Measurements from ENCODE around the gene SNF8. TPM values are rescaled to one million over a fixed set of nuclear protein-coding genes. Genes with fewer than 3 reads are reported as not detected.

The SNF8 gene
- total RNA-seq, 1 donor from 2014 or later, result 168 TPM

DNA sequence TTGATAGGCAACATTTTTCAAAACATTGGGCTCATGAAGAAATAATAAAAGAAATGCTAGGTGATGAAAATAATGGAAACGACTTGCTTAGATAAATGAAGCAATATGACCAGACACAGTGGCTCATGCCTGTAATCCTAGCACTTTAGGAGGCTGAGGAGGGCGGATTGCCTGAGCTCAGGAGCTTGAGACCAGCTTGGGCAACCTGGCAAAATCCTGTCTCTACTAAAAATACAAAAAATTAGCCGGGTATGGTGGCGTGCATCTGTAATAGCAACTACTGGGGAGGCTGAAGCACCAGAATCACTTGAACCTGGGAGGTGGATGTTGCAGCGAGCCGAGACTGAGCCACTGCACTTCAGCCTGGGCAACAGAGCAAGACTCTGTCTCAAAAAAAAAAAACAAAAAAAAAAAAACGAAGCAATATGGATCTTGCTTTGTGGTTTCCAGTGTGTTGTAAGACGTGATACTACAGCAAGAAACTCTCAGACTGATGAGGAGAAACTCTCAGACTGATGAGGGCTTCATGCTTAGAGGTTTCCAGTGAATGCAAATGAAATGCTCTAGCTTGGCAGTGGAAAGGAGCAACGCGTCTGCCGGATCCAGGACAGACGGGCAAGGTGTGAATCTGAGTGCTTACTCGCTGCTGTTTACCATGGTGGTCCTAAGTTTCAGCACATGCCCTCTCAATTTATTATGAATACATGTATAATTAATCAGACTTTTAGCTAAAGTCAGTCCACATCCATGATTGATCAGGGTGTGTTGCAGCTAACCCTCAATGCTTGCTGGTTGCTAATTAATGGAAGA, 41.0 kb upstream of the SNF8 start:
- Histone ChIP-seq H3K4me3 (ENCODE audit: insufficient read depth, low read depth, low read length) (no peak overlapping the region), H3K4me2 (ENCODE audit: low read length) (no peak overlapping the region), H3K4me1 (ENCODE audit: insufficient read depth, low read length) (no peaks in the 10 kb centered on the region), H3K9ac (ENCODE audit: low read length) (no peak overlapping the region), H3K27me3 (ENCODE audit: insufficient read depth, low read length) (peaks cover 22% of the 10 kb centered on the region), H4K20me1 (ENCODE audit: insufficient read depth, low read length) (no peaks in the 10 kb centered on the region), H3K36me3 (ENCODE audit: insufficient read depth, low read length) (no peaks in the 10 kb centered on the region), H2AFZ (ENCODE audit: low read depth, low read length) (no peak overlapping the region), H3K27ac (ENCODE audit: low read depth, low read length) (no peak overlapping the region), H3K9me3 (ENCODE audit: insufficient read depth, low read depth, low read length) (no peaks in the 10 kb centered on the region), H3K79me2 (ENCODE audit: insufficient read depth, low read length) (no peaks in the 10 kb centered on the region)
- FAIRE-seq (no peak), DNase-seq (ENCODE audit: low read depth) (no peak)
- Mint-ChIP-seq H3K4me1 (ENCODE audit: low read depth, unreplicated experiment) (peaks cover 3% of the 10 kb centered on the region), H3K27ac (ENCODE audit: unreplicated experiment) (no peak overlapping the region), H3K36me3 (ENCODE audit: low read depth, unreplicated experiment) (no peaks in the 10 kb centered on the region), H3K9me3 (ENCODE audit: unreplicated experiment) (peaks cover 2% of the 10 kb centered on the region), H3K27me3 (ENCODE audit: low read depth, unreplicated experiment) (no peaks in the 10 kb centered on the region), H3K4me3 (ENCODE audit: unreplicated experiment) (peak overlapping the region; percentile 3)
- TF ChIP-seq, protein P1, sequence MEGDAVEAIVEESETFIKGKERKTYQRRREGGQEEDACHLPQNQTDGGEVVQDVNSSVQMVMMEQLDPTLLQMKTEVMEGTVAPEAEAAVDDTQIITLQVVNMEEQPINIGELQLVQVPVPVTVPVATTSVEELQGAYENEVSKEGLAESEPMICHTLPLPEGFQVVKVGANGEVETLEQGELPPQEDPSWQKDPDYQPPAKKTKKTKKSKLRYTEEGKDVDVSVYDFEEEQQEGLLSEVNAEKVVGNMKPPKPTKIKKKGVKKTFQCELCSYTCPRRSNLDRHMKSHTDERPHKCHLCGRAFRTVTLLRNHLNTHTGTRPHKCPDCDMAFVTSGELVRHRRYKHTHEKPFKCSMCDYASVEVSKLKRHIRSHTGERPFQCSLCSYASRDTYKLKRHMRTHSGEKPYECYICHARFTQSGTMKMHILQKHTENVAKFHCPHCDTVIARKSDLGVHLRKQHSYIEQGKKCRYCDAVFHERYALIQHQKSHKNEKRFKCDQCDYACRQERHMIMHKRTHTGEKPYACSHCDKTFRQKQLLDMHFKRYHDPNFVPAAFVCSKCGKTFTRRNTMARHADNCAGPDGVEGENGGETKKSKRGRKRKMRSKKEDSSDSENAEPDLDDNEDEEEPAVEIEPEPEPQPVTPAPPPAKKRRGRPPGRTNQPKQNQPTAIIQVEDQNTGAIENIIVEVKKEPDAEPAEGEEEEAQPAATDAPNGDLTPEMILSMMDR (IDR thresholded peaks at IDR 0.05; ENCODE audit: insufficient read depth, low read depth, low read length), result no peak
- no peak for TF ChIP-seq EZH2 (IDR thresholded peaks at IDR 0.05; ENCODE audit: insufficient read depth, low read length)

DNA sequence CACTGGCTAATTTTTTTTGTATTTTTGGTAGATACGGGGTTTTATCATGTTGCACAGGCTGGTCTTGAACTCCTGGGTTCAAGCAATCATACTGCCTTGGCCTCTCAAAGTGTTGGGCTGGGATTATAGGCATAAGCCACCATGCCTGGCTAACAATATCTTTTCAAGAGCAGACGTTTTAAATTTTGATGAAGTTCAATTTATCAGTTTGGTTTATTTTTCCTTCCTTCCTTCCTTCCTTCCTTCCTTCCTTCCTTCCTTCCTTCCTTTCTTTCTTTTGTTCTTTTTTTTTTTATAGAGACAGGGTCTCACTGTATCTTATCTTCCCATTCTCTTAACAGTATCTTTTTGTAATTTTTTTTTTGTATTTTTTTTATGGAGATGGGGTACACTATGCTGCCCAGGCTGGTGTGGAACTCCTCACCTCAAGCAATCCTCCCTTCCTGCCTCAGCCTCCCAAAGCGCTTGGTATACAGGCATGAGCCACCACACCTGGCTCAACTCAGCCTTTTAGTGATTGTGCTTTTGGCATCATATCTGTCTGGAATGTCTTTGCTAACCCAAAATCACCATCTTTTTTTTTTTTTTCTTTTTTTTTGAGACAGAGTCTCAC, 37.4 kb upstream of the SNF8 start:
- no peak overlapping the region for H3K4me3 Mint-ChIP-seq (ENCODE audit: unreplicated experiment)
- TF ChIP-seq EZH2 (IDR thresholded peaks at IDR 0.05; ENCODE audit: insufficient read depth, low read length), result no peak
- TF ChIP-seq, protein P1 (IDR thresholded peaks at IDR 0.05; ENCODE audit: insufficient read depth, low read depth, low read length), result no peak
- no peak overlapping the region for H2AFZ ChIP-seq (ENCODE audit: low read depth, low read length)
- peaks cover 2% of the 10 kb centered on the region for H3K4me1 Mint-ChIP-seq (ENCODE audit: low read depth, unreplicated experiment)
- no peak overlapping the region for H3K9ac ChIP-seq (ENCODE audit: low read length)
- no peaks in the 10 kb centered on the region for H3K9me3 ChIP-seq (ENCODE audit: insufficient read depth, low read depth, low read length)
- H3K27me3 ChIP-seq (ENCODE audit: insufficient read depth, low read length), result peaks cover 7% of the 10 kb centered on the region
- FAIRE-seq (no peak), DNase-seq (ENCODE audit: low read depth) (no peak)
- H4K20me1 ChIP-seq (ENCODE audit: insufficient read depth, low read length), result no peaks in the 10 kb centered on the region
- no peak overlapping the region for H3K27ac Mint-ChIP-seq (ENCODE audit: unreplicated experiment)
- H3K4me2 ChIP-seq (ENCODE audit: low read length), result no peak overlapping the region
- peaks cover 2% of the 10 kb centered on the region for H3K9me3 Mint-ChIP-seq (ENCODE audit: unreplicated experiment)
- no peaks in the 10 kb centered on the region for H3K79me2 ChIP-seq (ENCODE audit: insufficient read depth, low read length)
- no peak overlapping the region for H3K27ac ChIP-seq (ENCODE audit: low read depth, low read length)
- no peaks in the 10 kb centered on the region for H3K36me3 ChIP-seq (ENCODE audit: insufficient read depth, low read length)
- H3K27me3 Mint-ChIP-seq (ENCODE audit: low read depth, unreplicated experiment), result no peaks in the 10 kb centered on the region
- H3K36me3 Mint-ChIP-seq (ENCODE audit: low read depth, unreplicated experiment), result no peaks in the 10 kb centered on the region
- no peaks in the 10 kb centered on the region for H3K4me1 ChIP-seq (ENCODE audit: insufficient read depth, low read length)
- H3K4me3 ChIP-seq (ENCODE audit: insufficient read depth, low read depth, low read length), result no peak overlapping the region

DNA sequence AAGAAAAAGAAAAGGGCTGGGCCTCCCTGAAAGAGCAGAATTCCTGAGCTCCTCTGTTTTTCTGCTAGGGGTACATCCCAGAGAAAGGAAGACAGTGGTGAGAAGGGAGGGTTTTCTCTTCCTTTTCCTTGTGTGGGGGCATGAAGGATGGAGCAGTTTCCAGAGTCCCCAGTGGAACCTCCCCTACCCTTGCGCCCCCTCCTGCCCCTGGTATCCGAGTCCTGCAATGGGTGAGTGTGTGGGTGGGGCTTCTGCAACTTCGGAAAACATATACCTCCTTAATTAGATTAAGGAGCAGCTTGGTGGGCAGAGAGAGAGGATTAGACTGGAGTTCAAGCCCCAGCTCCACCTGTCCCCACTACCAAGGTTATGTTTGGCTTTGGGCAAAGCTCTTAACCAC, 29.2 kb upstream of the SNF8 start:
- DNase-seq (ENCODE audit: low read depth), result no peak
- Histone ChIP-seq H3K4me1 (ENCODE audit: insufficient read depth, low read length) (peaks cover 28% of the 10 kb centered on the region), H3K9me3 (ENCODE audit: insufficient read depth, low read depth, low read length) (no peaks in the 10 kb centered on the region), H2AFZ (ENCODE audit: low read depth, low read length) (peak overlapping the region; percentile 32), H3K36me3 (ENCODE audit: insufficient read depth, low read length) (no peaks in the 10 kb centered on the region), H3K27me3 (ENCODE audit: insufficient read depth, low read length) (no peaks in the 10 kb centered on the region), H3K27ac (ENCODE audit: low read depth, low read length) (peak overlapping the region; percentile 96), H3K79me2 (ENCODE audit: insufficient read depth, low read length) (no peaks in the 10 kb centered on the region), H3K4me2 (ENCODE audit: low read length) (no peak overlapping the region), H4K20me1 (ENCODE audit: insufficient read depth, low read length) (no peaks in the 10 kb centered on the region), H3K9ac (ENCODE audit: low read length) (no peak overlapping the region), H3K4me3 (ENCODE audit: insufficient read depth, low read depth, low read length) (no peak overlapping the region)
- no peaks in the 10 kb centered on the region for H3K9me3 Mint-ChIP-seq (ENCODE audit: unreplicated experiment)
- H3K4me1 Mint-ChIP-seq (ENCODE audit: low read depth, unreplicated experiment), result peaks cover 32% of the 10 kb centered on the region
- no peaks in the 10 kb centered on the region for H3K36me3 Mint-ChIP-seq (ENCODE audit: low read depth, unreplicated experiment)
- TF ChIP-seq EZH2 (IDR thresholded peaks at IDR 0.05; ENCODE audit: insufficient read depth, low read length), result no peak
- TF ChIP-seq, protein P1 (IDR thresholded peaks at IDR 0.05; ENCODE audit: insufficient read depth, low read depth, low read length), result no peak
- H3K4me3 Mint-ChIP-seq (ENCODE audit: unreplicated experiment), result no peak overlapping the region
- peak overlapping the region; percentile 97 for H3K27ac Mint-ChIP-seq (ENCODE audit: unreplicated experiment)
- no peaks in the 10 kb centered on the region for H3K27me3 Mint-ChIP-seq (ENCODE audit: low read depth, unreplicated experiment)
- no peak for FAIRE-seq
